Prostate gland (tissue), 2 donors: ENCODE measurements around the gene C10orf53.
"Not testable (repeated sequence)": the region's sequence is repeated elsewhere in the genome, so short reads cannot be mapped to it uniquely, and the experiment has no call there.

Experiments used
- POLR2A ChIP-seq: fragments of 450-650 bp; IDR thresholded peaks from one replicate; pipeline ENCODE4 v1.6.1; 2016; ENCODE audit warnings: antibody characterized with exemption, mild to moderate bottlenecking
- TF ChIP-seq, protein P1 (sequence below), 4 experiments: fragments of 200-600 bp in 2 of 4; fragments of 450-650 bp in 2 of 4; sonication (generic) in 2 of 4; IDR thresholded peaks; 1 replicate in 3 of 4; 2 replicates in 1 of 4; pipeline ENCODE4 v1.5.1; 2016 to 2019; ENCODE audit warnings: antibody characterized with exemption in 4 of 4, mild to moderate bottlenecking in 2 of 4, moderate library complexity in 2 of 4

DNA sequence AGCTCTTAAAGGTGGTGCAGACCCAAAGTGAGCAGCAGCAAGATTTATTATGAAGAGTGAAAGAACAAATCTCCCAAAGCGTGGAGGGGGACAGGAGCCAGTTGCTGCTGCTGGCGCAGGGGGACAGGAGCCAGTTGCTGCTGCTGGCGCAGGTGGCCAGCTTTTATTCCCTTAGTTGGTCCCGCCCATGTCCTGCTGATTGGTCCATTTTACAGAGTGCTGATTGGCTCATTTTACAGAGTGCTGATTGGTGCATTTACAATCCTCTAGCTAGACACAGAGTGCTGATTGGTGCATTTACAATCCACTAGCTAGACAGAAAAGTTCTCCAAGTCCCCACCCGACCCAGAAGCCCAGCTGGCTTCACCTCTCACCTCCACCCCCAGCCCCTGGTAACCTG is 3.0 kb downstream of the C10orf53 start:
- TF ChIP-seq POLR2A = not testable (repeated sequence)
- TF ChIP-seq, protein P1, sequence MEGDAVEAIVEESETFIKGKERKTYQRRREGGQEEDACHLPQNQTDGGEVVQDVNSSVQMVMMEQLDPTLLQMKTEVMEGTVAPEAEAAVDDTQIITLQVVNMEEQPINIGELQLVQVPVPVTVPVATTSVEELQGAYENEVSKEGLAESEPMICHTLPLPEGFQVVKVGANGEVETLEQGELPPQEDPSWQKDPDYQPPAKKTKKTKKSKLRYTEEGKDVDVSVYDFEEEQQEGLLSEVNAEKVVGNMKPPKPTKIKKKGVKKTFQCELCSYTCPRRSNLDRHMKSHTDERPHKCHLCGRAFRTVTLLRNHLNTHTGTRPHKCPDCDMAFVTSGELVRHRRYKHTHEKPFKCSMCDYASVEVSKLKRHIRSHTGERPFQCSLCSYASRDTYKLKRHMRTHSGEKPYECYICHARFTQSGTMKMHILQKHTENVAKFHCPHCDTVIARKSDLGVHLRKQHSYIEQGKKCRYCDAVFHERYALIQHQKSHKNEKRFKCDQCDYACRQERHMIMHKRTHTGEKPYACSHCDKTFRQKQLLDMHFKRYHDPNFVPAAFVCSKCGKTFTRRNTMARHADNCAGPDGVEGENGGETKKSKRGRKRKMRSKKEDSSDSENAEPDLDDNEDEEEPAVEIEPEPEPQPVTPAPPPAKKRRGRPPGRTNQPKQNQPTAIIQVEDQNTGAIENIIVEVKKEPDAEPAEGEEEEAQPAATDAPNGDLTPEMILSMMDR (IDR thresholded peaks at IDR 0.05) = not testable (repeated sequence)
